Sigmoid colon (tissue), 4 donors: ENCODE measurements around the gene RCCD1.

Source experiments
- CTCF ChIP-seq, 4 experiments: fragments of 450-650 bp in 3 of 4; fragments of 200-600 bp in 1 of 4; IDR thresholded peaks; one replicate each; pipeline ENCODE4 v1.5.1; 2016 to 2019; ENCODE audit warnings: antibody characterized with exemption in 4 of 4, mild to moderate bottlenecking in 3 of 4, moderate library complexity in 2 of 4
- EP300 ChIP-seq, 4 donors: sonication (generic); formaldehyde crosslinking; IDR thresholded peaks; one replicate each; pipeline ENCODE4 v1.6.1; 2017; ENCODE audit warnings: antibody characterized with exemption in 4 of 4
- POLR2AphosphoS5 ChIP-seq, 4 donors: sonication (generic); formaldehyde crosslinking; IDR thresholded peaks; one replicate each; pipeline ENCODE4 v1.6.1; 2017; ENCODE audit warnings: antibody characterized with exemption in 4 of 4

GRCh38 chr15:90915216-90915807 is 39.4 kb upstream of the RCCD1 start:
- TF ChIP-seq EP300 (IDR thresholded peaks at IDR 0.05) (no peak), CTCF (IDR thresholded peaks at IDR 0.05) (no peak), POLR2AphosphoS5 (IDR thresholded peaks at IDR 0.05) (no peak)
